ENCODE measurements around the gene CLNS1A. TPM values are rescaled to one million over a fixed set of nuclear protein-coding genes. Genes with fewer than 3 reads are reported as not detected.
A peak's percentile ranks its signal among the peaks of the same experiment; 100 is the strongest.
"Not testable (repeated sequence)": the region's sequence is repeated elsewhere in the genome, so short reads cannot be mapped to it uniquely, and the experiment has no call there.

Gene CLNS1A
- total and polyA plus RNA-seq, 4 donors: 42.5 to 135 (median 64.1) TPM

DNA sequence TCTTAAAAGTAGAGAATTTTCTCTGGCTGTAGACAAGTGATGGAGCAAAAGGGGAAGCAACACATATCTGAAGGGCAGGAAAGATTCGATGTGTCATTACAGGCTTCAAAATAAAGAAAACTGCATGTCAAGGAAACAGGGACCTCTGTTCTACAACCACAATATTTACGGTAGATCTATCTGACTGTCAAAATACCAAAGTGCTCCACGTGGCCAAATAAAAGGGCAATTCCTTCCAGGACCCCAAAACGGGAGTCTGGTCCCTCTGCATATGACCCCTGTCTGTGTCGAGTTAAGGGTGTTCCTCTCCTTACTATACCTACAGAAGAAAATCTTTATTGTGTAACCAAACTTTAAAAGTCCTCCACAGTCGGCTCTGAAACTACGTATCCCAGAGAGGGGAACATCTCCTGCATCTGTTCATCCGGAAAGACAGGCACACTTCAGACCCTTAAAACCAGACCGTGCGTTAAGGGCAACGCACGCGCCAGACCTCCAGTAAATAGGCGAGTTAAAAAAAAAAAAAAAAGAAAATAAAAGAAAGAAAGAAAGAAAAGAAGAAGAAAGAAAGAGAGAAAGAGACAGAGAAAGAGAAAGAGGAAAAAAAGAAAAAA is 756 bp downstream of the CLNS1A start:
- Histone ChIP-seq H3K27ac (ENCODE audit: low read depth in 1 of 2, low read length in 1 of 2) (peak overlapping the region; percentile 40 to 58), H3K9ac (ENCODE audit: insufficient read depth in 1 of 2, low read length in 2 of 2) (peak overlapping the region in 1 of 2 donors; percentile 89), H3K9me3 (ENCODE audit: control insufficient read depth in 4 of 4, insufficient read depth in 3 of 4, low read length in 3 of 4) (no peaks in the 10 kb centered on the region), H3K4me3 (peak overlapping the region; percentile 62), H3K27me3 (ENCODE audit: control insufficient read depth in 3 of 3, insufficient read depth in 3 of 3, low read length in 2 of 3) (no peaks in the 10 kb centered on the region), H3K4me1 (ENCODE audit: control insufficient read depth in 5 of 5, insufficient read depth in 5 of 5, low read length in 5 of 5) (peaks cover 3 to 12% (median 7%) of the 10 kb centered on the region in 5 donors), H3K36me3 (ENCODE audit: control insufficient read depth in 4 of 4, insufficient read depth in 4 of 4, low read length in 4 of 4) (no peaks in the 10 kb centered on the region)
- TF ChIP-seq, protein P1, sequence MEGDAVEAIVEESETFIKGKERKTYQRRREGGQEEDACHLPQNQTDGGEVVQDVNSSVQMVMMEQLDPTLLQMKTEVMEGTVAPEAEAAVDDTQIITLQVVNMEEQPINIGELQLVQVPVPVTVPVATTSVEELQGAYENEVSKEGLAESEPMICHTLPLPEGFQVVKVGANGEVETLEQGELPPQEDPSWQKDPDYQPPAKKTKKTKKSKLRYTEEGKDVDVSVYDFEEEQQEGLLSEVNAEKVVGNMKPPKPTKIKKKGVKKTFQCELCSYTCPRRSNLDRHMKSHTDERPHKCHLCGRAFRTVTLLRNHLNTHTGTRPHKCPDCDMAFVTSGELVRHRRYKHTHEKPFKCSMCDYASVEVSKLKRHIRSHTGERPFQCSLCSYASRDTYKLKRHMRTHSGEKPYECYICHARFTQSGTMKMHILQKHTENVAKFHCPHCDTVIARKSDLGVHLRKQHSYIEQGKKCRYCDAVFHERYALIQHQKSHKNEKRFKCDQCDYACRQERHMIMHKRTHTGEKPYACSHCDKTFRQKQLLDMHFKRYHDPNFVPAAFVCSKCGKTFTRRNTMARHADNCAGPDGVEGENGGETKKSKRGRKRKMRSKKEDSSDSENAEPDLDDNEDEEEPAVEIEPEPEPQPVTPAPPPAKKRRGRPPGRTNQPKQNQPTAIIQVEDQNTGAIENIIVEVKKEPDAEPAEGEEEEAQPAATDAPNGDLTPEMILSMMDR (IDR thresholded peaks at IDR 0.05; ENCODE audit: control extremely low read depth, extremely low read depth): no peak
- ATAC-seq (ENCODE audit: insufficient read depth, low FRiP score) (no peak), DNase-seq (peak in 1 of 3 donors; percentile 8)
- WGBS, 2 donors: 2 to 4% methylated on average over 14 of the region's 14 CpGs

DNA sequence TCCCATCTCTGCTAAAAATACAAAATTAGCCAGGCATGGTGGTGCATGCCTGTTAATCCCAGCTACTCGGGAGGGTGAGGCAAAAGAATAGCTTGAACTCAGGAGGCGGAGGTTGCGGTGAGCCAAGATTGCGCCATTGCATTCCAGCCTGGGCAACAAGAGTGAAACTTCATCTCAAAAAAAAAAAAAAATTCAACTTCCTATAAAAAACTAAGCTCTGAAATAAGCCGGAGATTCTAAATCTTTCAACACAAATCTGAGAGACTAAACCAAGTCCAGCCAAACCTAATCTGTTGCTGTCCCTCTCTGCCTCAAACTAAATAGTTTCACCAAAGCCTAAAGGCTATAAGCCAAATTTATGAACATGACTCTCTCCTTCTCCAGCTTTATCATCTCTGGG is 3.7 kb downstream of the CLNS1A start:
- H3K9ac ChIP-seq (ENCODE audit: insufficient read depth in 1 of 2, low read length in 2 of 2); H3K36me3 ChIP-seq (ENCODE audit: control insufficient read depth in 4 of 4, insufficient read depth in 4 of 4, low read length in 4 of 4); H3K9me3 ChIP-seq (ENCODE audit: control insufficient read depth in 4 of 4, insufficient read depth in 3 of 4, low read length in 3 of 4); H3K27me3 ChIP-seq (ENCODE audit: control insufficient read depth in 3 of 3, insufficient read depth in 3 of 3, low read length in 2 of 3); H3K27ac ChIP-seq (ENCODE audit: low read depth in 1 of 2, low read length in 1 of 2); H3K4me3 ChIP-seq; ATAC-seq (ENCODE audit: insufficient read depth, low FRiP score); DNase-seq: not testable (repeated sequence)
- H3K4me1 ChIP-seq (ENCODE audit: control insufficient read depth in 5 of 5, insufficient read depth in 5 of 5, low read length in 5 of 5): peaks cover 3 to 12% (median 7%) of the 10 kb centered on the region in 5 donors
- 37 to 73% methylated on average over 5 of the region's 5 CpGs for WGBS, 2 donors

DNA sequence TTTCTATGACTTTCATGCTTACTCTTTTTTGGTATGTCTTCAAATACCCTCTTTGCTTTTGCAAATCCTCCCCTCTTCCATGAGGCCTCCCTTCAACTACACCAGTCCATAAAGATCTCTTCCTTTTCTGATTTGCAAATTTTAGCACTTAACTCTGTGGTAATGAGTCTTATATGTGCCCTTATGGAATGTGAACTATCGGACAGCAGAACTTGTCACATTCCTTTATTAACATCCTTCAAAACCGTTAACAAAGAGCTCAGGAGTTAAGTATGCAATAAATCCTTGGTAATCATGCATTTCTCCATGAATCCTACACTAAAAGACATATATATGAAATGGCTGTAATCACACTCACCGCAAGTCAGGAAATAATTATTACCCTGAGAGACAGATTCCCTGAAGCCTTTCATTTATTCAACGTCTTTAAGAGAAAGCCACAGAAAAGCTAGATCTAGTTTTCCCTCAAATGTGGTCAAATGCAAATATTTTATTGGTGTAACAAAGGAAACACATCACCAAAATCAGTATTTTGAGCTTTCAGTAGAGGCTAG is 7.4 kb downstream of the CLNS1A start:
- H3K4me1 ChIP-seq (ENCODE audit: control insufficient read depth in 5 of 5, insufficient read depth in 5 of 5, low read length in 5 of 5): peaks cover 0 to 3% (median 0%) of the 10 kb centered on the region in 5 donors
- no peaks in the 10 kb centered on the region for H3K9me3 ChIP-seq (ENCODE audit: control insufficient read depth in 4 of 4, insufficient read depth in 3 of 4, low read length in 3 of 4)
- TF ChIP-seq, protein P1 (IDR thresholded peaks at IDR 0.05; ENCODE audit: control extremely low read depth, extremely low read depth): no peak
- ATAC-seq (ENCODE audit: insufficient read depth, low FRiP score) (no peak), DNase-seq (no peak)
- H3K9ac ChIP-seq (ENCODE audit: insufficient read depth in 1 of 2, low read length in 2 of 2): no peak overlapping the region
- no peak overlapping the region for H3K4me3 ChIP-seq
- WGBS, 2 donors: 80 to 81% methylated on average over 4 of the region's 4 CpGs
- H3K36me3 ChIP-seq (ENCODE audit: control insufficient read depth in 4 of 4, insufficient read depth in 4 of 4, low read length in 4 of 4): peaks cover under 1 to 12% (median 5%) of the 10 kb centered on the region in 4 donors
- no peak overlapping the region for H3K27ac ChIP-seq (ENCODE audit: low read depth in 1 of 2, low read length in 1 of 2)
- no peaks in the 10 kb centered on the region for H3K27me3 ChIP-seq (ENCODE audit: control insufficient read depth in 3 of 3, insufficient read depth in 3 of 3, low read length in 2 of 3)

DNA sequence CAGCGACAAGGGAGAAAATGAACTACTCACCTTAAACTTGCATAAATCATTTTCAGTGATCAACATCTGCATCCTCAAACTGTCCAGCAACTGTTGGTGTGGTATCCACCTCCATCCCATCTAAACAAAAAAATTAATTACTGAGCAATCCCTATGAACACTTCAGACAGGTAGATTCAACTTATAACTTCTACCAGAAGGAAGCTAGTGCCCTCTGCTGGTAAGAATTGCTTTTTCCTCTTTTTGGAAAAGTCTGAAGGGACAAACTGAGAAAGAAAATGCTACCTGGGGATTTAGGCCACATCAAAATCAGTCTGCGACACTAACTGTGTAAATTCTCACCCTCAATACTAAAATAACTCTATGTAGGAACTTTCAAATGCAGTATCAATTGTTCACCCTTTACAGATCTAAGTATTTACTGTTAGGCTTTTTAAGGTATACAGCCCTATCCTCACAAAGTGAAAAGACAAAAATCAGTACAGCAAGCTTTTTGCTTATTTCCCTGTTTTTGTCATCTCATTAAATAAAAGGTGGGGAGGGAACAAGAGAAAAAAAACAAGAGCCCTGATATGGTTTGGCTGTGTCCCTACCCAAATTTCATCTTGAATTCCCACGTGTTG is 17.9 kb downstream of the CLNS1A start:
- no peak overlapping the region for H3K27ac ChIP-seq (ENCODE audit: low read depth in 1 of 2, low read length in 1 of 2)
- H3K36me3 ChIP-seq (ENCODE audit: control insufficient read depth in 4 of 4, insufficient read depth in 4 of 4, low read length in 4 of 4): peaks cover 17 to 35% (median 21%) of the 10 kb centered on the region in 4 donors
- H3K9ac ChIP-seq (ENCODE audit: insufficient read depth in 1 of 2, low read length in 2 of 2): no peak overlapping the region
- H3K4me1 ChIP-seq (ENCODE audit: control insufficient read depth in 5 of 5, insufficient read depth in 5 of 5, low read length in 5 of 5): no peaks in the 10 kb centered on the region
- ATAC-seq (ENCODE audit: insufficient read depth, low FRiP score) (no peak), DNase-seq (peak in 2 of 3 donors; percentile 53 to 61)
- 93 to 99% methylated on average over 3 of the region's 3 CpGs for WGBS, 2 donors
- TF ChIP-seq, protein P1 (IDR thresholded peaks at IDR 0.05; ENCODE audit: control extremely low read depth, extremely low read depth): peak; percentile 41
- no peak overlapping the region for H3K4me3 ChIP-seq
- no peaks in the 10 kb centered on the region for H3K9me3 ChIP-seq (ENCODE audit: control insufficient read depth in 4 of 4, insufficient read depth in 3 of 4, low read length in 3 of 4)
- H3K27me3 ChIP-seq (ENCODE audit: control insufficient read depth in 3 of 3, insufficient read depth in 3 of 3, low read length in 2 of 3): no peaks in the 10 kb centered on the region
